Activated T-cell treated with anti-CD3 and anti-CD28 coated beads, Interleukin-2, amount 50 U/mL, for 72 hours (primary cell): Measurements from ENCODE around the gene TEX261. TPM values are rescaled to one million over a fixed set of nuclear protein-coding genes. Genes with fewer than 3 reads are reported as not detected.

Experiments
- ATAC-seq, 2 donors: fragments of 150-1000 bp; cut with Tn5 transposase; replicated peaks in 1 of 2; 2 replicates each; pipeline ENCODE4 v1.10.0; 2021; ENCODE audit warnings: moderate library complexity in 2 of 2, mild to moderate bottlenecking in 1 of 2
- DNase-seq, 2 donors: peaks; one replicate each; pipeline ENCODE4 v3.0.0; 2021 to 2022; ENCODE audit warnings: mixed read lengths in 1 of 2
- H3K27ac Mint-ChIP-seq: one replicate; pipeline ENCODE4 v1.8.0; 2022; ENCODE audit warnings: mild to moderate bottlenecking, moderate library complexity, mixed read lengths
- H3K27me3 Mint-ChIP-seq: one replicate; pipeline ENCODE4 v1.8.0; 2022; ENCODE audit warnings: low read depth, mixed read lengths
- H3K36me3 Mint-ChIP-seq, 2 donors: one replicate each; pipeline ENCODE4 v1.8.0; 2022; ENCODE audit warnings: mixed read lengths in 2 of 2, mild to moderate bottlenecking in 1 of 2; ENCODE audit not compliant: insufficient read depth in 2 of 2
- H3K4me1 Mint-ChIP-seq: one replicate; pipeline ENCODE4 v1.8.0; 2022; ENCODE audit warnings: low read depth, mixed read lengths
- H3K4me3 Mint-ChIP-seq, 2 donors: one replicate each; pipeline ENCODE4 v1.8.0; 2022; ENCODE audit warnings: mild to moderate bottlenecking in 2 of 2, mixed read lengths in 2 of 2, moderate library complexity in 2 of 2
- H3K9me3 Mint-ChIP-seq, 2 donors: one replicate each; pipeline ENCODE4 v1.8.0; 2022; ENCODE audit warnings: mixed read lengths in 2 of 2
- total RNA-seq, 2 donors: library from RNA; stranded (reverse); gene quantifications; one replicate each; pipeline ENCODE4 v1.2.3, GENCODE V29; 2022

The TEX261 gene
- total RNA-seq, 2 donors from 2014 or later, result 45.9 to 66.6 TPM

- DNase-seq (no peak), ATAC-seq (no peak)
- Mint-ChIP-seq H3K9me3 (no peaks in the 10 kb centered on the region), H3K4me3 (no peak overlapping the region), H3K4me1 (peaks cover 3% of the 10 kb centered on the region), H3K27me3 (peaks cover 37% of the 10 kb centered on the region), H3K27ac (no peak overlapping the region), H3K36me3 (no peaks in the 10 kb centered on the region)
These were observed 55.5 kb downstream of the TEX261 start for GRCh38 chr2:70939001-70939838.

- DNase-seq (no peak), ATAC-seq (no peak)
- Mint-ChIP-seq H3K27ac (no peak overlapping the region), H3K27me3 (peaks cover 31% of the 10 kb centered on the region), H3K36me3 (no peaks in the 10 kb centered on the region), H3K9me3 (no peaks in the 10 kb centered on the region), H3K4me1 (peaks cover 3% of the 10 kb centered on the region), H3K4me3 (no peak overlapping the region)
These were observed 56.1 kb downstream of the TEX261 start for GRCh38 chr2:70938586-70938950.

GRCh38 chr2:70937866-70938585 lies 56.6 kb downstream of the TEX261 start:
- H3K4me1 Mint-ChIP-seq, result peaks cover 3% of the 10 kb centered on the region
- H3K27ac Mint-ChIP-seq, result no peak overlapping the region
- no peak for DNase-seq
- no peak for ATAC-seq
- no peak overlapping the region for H3K4me3 Mint-ChIP-seq
- H3K27me3 Mint-ChIP-seq, result peaks cover 31% of the 10 kb centered on the region
- no peaks in the 10 kb centered on the region for H3K9me3 Mint-ChIP-seq
- no peaks in the 10 kb centered on the region for H3K36me3 Mint-ChIP-seq

GRCh38 chr2:70936979-70937811 lies 57.5 kb downstream of the TEX261 start:
- no peak for ATAC-seq
- no peak overlapping the region for H3K27ac Mint-ChIP-seq

GRCh38 chr2:70936165-70936978 lies 58.3 kb downstream of the TEX261 start:
- Mint-ChIP-seq H3K4me3 (no peak overlapping the region), H3K36me3 (no peaks in the 10 kb centered on the region), H3K4me1 (peaks cover 3% of the 10 kb centered on the region), H3K9me3 (no peaks in the 10 kb centered on the region), H3K27me3 (peaks cover 26% of the 10 kb centered on the region), H3K27ac (no peak overlapping the region)
- no peak for ATAC-seq
- no peak for DNase-seq

More at GRCh38 chr2:70936979-70937811, 57.5 kb downstream of the TEX261 start:
- DNase-seq, result no peak
- Mint-ChIP-seq H3K4me1 (peaks cover 3% of the 10 kb centered on the region), H3K4me3 (no peak overlapping the region), H3K36me3 (no peaks in the 10 kb centered on the region), H3K9me3 (no peaks in the 10 kb centered on the region), H3K27me3 (peaks cover 31% of the 10 kb centered on the region)

Other genes with a start within 250 kb of the TEX261 start
- gene ADD2, start 226.7 kb downstream of the TEX261 start, total RNA-seq, result 10 to 100 TPM; 24.3 to 31.6 TPM
- under 1 TPM in 1 of 2 donors, not detected in 1; 0.35 TPM for gene FIGLA, start 204.2 kb downstream of the TEX261 start, total RNA-seq
- gene CLEC4F, start 174.3 kb downstream of the TEX261 start, total RNA-seq, result not detected
- not detected for gene CD207, start 159.1 kb downstream of the TEX261 start, total RNA-seq
- not detected for gene VAX2, start 94.3 kb downstream of the TEX261 start, total RNA-seq
- gene ATP6V1B1, start 59.0 kb downstream of the TEX261 start, total RNA-seq, result not detected
- gene ANKRD53, start 16.2 kb downstream of the TEX261 start, total RNA-seq, result under 1 TPM in 1 of 2 donors, not detected in 1; 0.58 TPM
- 10 to 100 TPM; 51.3 to 53.8 TPM for gene NAGK, start 73.8 kb upstream of the TEX261 start, total RNA-seq
- 10 to 100 TPM; 20.8 to 31.8 TPM for gene MCEE, start 135.4 kb upstream of the TEX261 start, total RNA-seq
- gene MPHOSPH10, start 135.8 kb upstream of the TEX261 start, total RNA-seq, result 10 to 100 TPM; 35.0 to 35.8 TPM
- 1 to 10 TPM; 3.1 to 5.3 TPM for gene PAIP2B, start 232.2 kb upstream of the TEX261 start, total RNA-seq